IPS DF 4.7 (cell line): Measurements from ENCODE around the gene C8B.

ENCODE experiments used
- DNase-seq: peaks from one replicate; pipeline ENCODE4 v3.0.0-alpha.2; 2013; ENCODE audit warnings: low spot score; ENCODE audit errors: extremely low read depth

The C8B gene

GRCh38 chr1:56965916-56966697, at the start of gene C8B:
C8B (minus strand) TSS chr1:56966015; CDS start chr1:56965948, 67 bp downstream.
- no peak for DNase-seq

DNA sequence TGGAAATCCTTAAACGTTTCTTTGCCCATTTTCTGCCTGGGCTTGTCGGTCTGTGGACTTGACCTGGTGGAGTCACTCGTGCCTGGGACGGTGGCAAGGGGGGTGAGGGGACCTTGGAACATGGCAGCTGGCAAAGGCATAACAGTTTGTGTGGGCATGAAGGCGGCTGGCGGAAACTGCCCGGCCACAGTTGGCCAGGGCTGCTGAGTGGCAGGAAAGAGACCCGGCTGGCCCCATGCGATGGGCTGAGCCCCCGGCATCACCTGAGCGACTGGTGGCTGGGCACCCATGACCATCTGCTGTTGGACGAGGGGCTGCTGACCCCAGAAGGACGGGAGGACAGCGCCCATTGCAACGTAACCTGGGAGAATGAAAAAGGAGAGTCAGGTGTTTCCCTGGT, 49.3 kb upstream of the C8B start:
- no peak for DNase-seq

DNA sequence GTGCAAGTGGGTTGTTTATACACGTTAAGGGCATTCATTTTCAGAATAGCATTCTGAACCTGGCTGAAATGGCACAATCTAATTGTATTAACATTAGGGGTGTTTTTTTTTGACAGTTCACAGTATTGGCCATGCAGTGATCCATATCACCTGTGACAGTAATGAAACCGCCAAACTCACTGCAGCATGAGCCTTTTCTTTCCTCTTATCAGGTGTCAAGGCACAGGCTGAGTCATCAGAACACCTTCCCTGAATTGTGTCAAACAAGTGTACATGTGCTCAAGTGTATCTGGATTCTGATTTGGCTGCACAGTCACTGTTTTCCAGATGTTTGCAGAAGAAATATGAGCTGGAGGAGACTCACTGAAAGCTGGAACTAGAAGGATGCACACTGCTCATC, 47.7 kb upstream of the C8B start:
- no peak for DNase-seq

DNA sequence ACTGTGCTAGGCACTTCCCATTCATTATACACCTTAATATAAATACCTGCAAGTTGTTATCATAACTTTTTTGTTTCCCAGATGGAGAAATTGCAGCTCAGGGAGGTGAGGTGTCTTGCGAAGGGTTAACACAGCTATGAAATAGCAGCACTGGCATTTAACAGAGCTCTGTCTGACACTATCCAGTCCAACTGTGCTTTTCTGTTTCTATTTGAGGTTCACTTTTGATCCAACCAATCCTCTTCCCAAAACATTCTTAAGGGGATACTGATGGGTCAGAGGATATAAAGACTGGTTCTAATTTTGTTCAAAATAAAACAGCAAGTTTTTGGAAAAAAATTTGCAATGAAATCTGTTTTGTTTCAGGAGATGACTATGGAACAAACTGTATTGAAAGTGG, 46.5 kb upstream of the C8B start:
- DNase-seq, result no peak

GRCh38 chr1:57010511-57010910, 44.7 kb upstream of the C8B start:
- no peak for DNase-seq

GRCh38 chr1:57007948-57008347, 42.1 kb upstream of the C8B start:
- no peak for DNase-seq

- no peak for DNase-seq
Observed at GRCh38 chr1:57007472-57007871, 41.7 kb upstream of the C8B start.

- no peak for DNase-seq
Observed at GRCh38 chr1:57003398-57004139, 37.8 kb upstream of the C8B start.

- DNase-seq, result no peak
Observed at GRCh38 chr1:56995414-56996100, 29.7 kb upstream of the C8B start.

- DNase-seq, result no peak
Observed at GRCh38 chr1:56993475-56993874, 27.7 kb upstream of the C8B start.

DNA sequence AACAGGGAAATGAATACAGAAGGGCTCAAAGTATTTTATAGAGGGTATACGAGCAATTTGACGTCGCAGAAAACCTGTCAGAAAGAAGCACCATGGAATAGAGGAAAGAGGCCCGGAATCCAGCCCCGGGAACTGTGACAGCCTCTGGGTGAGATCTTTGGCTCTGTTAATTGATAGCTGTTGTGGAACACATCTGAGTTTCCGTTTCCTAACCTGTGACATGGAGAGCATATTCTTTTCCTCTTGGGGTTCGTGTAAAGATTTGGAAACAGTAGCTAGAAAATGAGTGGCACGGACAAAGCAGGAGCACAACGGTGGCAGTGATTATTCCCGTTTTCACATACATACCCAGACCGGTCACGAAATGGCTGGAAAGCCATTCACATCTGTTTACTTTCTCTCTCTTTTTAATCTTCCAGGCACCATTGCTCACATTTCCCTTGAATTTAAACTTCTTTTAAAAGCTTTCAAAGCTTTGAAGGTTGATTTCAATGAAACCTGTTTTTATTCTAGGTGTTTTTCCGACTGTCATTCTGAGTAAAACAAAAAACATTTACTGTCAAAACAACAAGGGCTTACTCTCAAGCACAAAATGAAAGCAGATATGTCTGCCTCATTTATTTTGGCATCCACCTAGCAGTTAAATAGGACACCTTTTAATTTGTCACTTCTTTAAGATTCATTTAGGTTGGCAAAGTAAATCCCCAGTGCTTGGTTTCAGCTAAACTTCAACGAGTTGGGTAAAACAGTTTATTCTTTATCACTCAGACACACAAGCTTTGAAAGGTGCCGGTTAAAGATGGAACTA, 26.7 kb upstream of the C8B start:
- no peak for DNase-seq

DNA sequence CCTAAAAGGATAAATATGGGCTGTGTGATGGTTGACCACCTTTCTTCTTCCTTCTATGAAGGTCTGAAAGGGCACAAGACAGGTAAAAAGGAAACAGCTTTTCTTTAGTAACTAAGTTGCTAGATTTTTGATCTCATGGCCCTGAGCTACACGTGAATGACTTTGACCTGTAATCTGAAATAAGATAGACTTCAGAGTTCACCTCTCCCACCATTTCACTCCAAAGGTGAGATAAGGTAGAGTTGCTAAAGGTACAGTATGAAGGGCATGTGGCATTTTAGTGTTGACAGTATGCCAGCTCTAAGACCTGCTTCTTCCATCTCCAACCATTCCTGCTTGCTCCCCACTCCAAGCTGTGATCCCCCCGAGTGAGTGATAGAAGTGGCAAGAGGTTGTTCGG, 25.8 kb upstream of the C8B start:
- no peak for DNase-seq

GRCh38 chr1:56986397-56986796, 20.6 kb upstream of the C8B start:
- no peak for DNase-seq

GRCh38 chr1:56985857-56986256, 20.0 kb upstream of the C8B start:
- DNase-seq, result no peak

DNA sequence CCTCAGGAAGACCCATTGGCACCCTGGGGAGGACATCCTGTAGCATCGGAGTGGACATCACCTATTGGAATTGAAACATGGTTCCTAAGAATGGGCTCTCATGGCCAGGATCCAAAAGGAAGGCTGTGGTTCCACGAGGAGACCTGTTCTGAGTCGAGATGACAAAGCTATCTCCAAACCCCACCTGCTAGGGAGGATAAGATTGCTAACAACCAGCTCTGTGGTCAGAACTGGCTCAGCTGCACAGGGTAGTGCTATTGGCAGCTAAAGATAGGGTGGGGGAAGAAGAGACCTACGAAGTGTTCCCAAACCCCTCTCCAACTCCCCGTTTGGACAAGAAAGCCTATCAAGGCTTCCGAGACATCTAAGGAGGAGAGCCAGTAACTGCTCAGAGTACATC, 17.7 kb upstream of the C8B start:
- no peak for DNase-seq

DNA sequence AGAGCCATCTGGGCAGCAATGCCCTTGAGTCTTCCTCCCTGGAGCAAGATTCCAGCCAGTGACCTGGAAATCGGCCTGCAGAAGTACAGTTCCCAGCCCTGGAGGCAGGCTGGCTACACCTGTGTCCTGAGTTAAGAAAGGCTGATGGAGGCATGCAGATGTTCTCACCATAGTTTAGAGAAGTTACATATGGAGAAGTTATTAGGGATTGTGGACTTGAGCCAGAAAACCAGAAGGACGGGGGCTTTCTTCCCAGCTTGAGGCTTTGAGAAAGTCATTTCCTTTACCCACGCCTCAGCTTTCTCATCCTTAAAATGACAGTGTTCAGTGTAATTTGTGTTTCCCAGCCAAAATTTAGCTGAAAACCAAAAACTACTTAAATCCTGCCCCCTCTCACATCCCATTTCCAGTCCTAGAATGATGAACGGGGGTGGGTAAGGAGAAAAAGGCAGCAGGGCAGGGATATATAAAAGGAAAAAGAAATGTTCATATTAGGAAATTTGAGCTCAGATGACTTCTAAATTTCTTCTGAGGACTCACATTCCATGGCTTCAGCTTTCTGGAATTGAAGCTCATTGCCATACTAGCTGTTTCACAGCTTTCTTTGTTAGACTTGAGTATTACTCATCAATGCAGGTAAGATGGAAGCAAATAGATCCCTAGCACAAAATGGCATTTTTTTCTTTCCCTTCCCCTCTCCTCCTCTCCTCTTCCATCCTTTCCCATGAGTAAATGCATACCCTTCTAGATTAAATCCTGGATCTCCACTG, 14.4 kb upstream of the C8B start:
- DNase-seq, result no peak

DNA sequence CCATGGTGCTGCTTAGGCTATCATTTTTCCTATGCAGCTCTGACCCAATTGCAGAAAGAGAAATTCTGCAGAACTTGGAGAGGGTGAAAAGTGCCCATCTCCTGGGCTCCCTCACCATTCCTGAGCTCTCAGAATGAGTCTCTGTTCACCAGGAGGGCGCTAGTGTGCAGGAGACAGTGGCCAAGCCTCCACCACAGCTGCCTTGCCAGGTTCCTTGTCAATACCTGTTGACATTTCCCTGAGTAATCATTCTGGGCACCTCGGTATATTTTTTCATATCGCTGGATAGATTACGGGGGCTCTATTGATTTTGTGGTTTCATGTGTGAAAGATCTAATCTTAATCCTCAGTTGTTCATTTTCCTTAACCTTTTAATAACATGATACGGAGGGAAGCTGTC, 13.0 kb upstream of the C8B start:
- DNase-seq, result no peak

- DNase-seq, result no peak
Observed at GRCh38 chr1:56977910-56978309, 12.1 kb upstream of the C8B start.

DNA sequence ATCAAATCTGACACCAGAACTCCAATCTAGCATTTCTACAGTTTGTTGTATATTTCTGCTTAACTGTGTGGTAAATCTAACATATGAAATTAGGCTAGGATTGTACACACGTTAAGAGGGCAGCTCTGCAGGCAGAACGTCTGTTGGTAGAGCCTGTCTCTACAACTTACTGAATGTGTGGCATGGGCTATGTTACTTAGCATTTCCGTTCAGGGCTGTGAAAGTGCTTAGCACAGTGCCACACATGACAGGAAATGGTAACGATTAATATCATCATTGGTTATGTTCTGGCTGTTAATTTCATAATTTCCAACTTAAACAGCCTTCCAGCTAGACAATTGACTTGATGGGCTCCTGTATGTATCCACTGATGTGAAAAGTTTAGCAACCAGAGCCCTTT, 9.6 kb upstream of the C8B start:
- no peak for DNase-seq

- DNase-seq, result no peak
Observed at GRCh38 chr1:56973923-56974742, 8.3 kb upstream of the C8B start.
